RWPE2 (cell line): Measurements from ENCODE around the gene RFX6.

Experiments used
- ATAC-seq: fragments of 200-7000 bp; cut with Tn5 transposase; 3 replicates; pipeline ENCODE4 v1.9.1; 2021; ENCODE audit warnings: low read depth
- DNase-seq: peaks from one replicate; pipeline ENCODE4 v3.0.0-alpha.2; 2020; ENCODE audit warnings: low spot score
- H3K27ac ChIP-seq: fragments of 450-650 bp; 2 replicates; pipeline ENCODE4 v1.5.1; 2017; ENCODE audit warnings: mild to moderate bottlenecking; ENCODE audit not compliant: poor library complexity, severe bottlenecking
- H3K27me3 ChIP-seq: fragments of 250-450 bp; sonication (Bioruptor Pico); 2 replicates; pipeline ENCODE4 v1.5.1; 2021; ENCODE audit warnings: mild to moderate bottlenecking, moderate library complexity; ENCODE audit not compliant: insufficient read depth, poor library complexity, severe bottlenecking
- H3K36me3 ChIP-seq: fragments of 250-450 bp; sonication (Bioruptor Pico); 2 replicates; pipeline ENCODE4 v1.5.1; 2020; ENCODE audit warnings: low read depth, mild to moderate bottlenecking, moderate library complexity
- H3K4me1 ChIP-seq: fragments of 250-450 bp; sonication (Bioruptor Pico); 2 replicates; pipeline ENCODE4 v1.5.1; 2021; ENCODE audit warnings: mild to moderate bottlenecking, moderate library complexity; ENCODE audit not compliant: insufficient read depth, poor library complexity, severe bottlenecking
- H3K4me3 ChIP-seq: fragments of 250-450 bp; sonication (Bioruptor Pico); 2 replicates; pipeline ENCODE4 v1.5.1; 2021; ENCODE audit warnings: mild to moderate bottlenecking, moderate library complexity; ENCODE audit not compliant: severe bottlenecking
- H3K9me3 ChIP-seq: fragments of 250-450 bp; sonication (Bioruptor Pico); 2 replicates; pipeline ENCODE4 v1.5.1; 2021; ENCODE audit warnings: mild to moderate bottlenecking, moderate library complexity; ENCODE audit not compliant: severe bottlenecking
- CTCF ChIP-seq: fragments of 450-650 bp; IDR thresholded peaks from one replicate; pipeline ENCODE4 v1.5.1; 2017; ENCODE audit warnings: mild to moderate bottlenecking, moderate library complexity; ENCODE audit not compliant: poor library complexity, severe bottlenecking

Gene RFX6

GRCh38 chr6:116924245-116924644 is 47.2 kb downstream of the RFX6 start:
- Histone ChIP-seq H3K4me3 (no peak overlapping the region), H3K36me3 (no peaks in the 10 kb centered on the region), H3K4me1 (no peaks in the 10 kb centered on the region), H3K9me3 (peaks cover 2% of the 10 kb centered on the region), H3K27me3 (peaks cover 23% of the 10 kb centered on the region), H3K27ac (no peak overlapping the region)
- DNase-seq, result no peak
- TF ChIP-seq CTCF, result no peak
- ATAC-seq, result no peak

GRCh38 chr6:116925088-116925794 is 48.2 kb downstream of the RFX6 start:
- no peak overlapping the region for H3K27ac ChIP-seq
- no peak for DNase-seq
- H3K27me3 ChIP-seq, result peaks cover 23% of the 10 kb centered on the region
- no peak for TF ChIP-seq CTCF
- no peak overlapping the region for H3K4me3 ChIP-seq
- H3K4me1 ChIP-seq, result no peaks in the 10 kb centered on the region
- H3K36me3 ChIP-seq, result no peaks in the 10 kb centered on the region
- peaks cover 2% of the 10 kb centered on the region for H3K9me3 ChIP-seq
- no peak for ATAC-seq

GRCh38 chr6:116928677-116929076 is 51.6 kb downstream of the RFX6 start:
- no peaks in the 10 kb centered on the region for H3K4me1 ChIP-seq
- TF ChIP-seq CTCF, result no peak
- H3K27me3 ChIP-seq, result peaks cover 2% of the 10 kb centered on the region
- DNase-seq, result no peak
- H3K36me3 ChIP-seq, result no peaks in the 10 kb centered on the region
- H3K27ac ChIP-seq, result no peak overlapping the region
- no peaks in the 10 kb centered on the region for H3K9me3 ChIP-seq
- no peak overlapping the region for H3K4me3 ChIP-seq
- no peak for ATAC-seq

GRCh38 chr6:116929825-116930224 is 52.8 kb downstream of the RFX6 start:
- Histone ChIP-seq H3K4me3 (no peak overlapping the region), H3K36me3 (no peaks in the 10 kb centered on the region), H3K27ac (no peak overlapping the region), H3K4me1 (no peaks in the 10 kb centered on the region), H3K27me3 (no peaks in the 10 kb centered on the region), H3K9me3 (no peaks in the 10 kb centered on the region)
- ATAC-seq (no peak), DNase-seq (no peak)
- no peak for TF ChIP-seq CTCF

- Histone ChIP-seq H3K4me3 (no peak overlapping the region), H3K9me3 (no peaks in the 10 kb centered on the region), H3K4me1 (no peaks in the 10 kb centered on the region), H3K36me3 (no peaks in the 10 kb centered on the region), H3K27me3 (no peaks in the 10 kb centered on the region), H3K27ac (no peak overlapping the region)
- DNase-seq (no peak), ATAC-seq (no peak)
- TF ChIP-seq CTCF, result no peak
These were observed 54.4 kb downstream of the RFX6 start for GRCh38 chr6:116931456-116931855.
